ENCODE results near the gene RASSF7.

GRCh38 chr11:555780-556661 lies 4.7 kb upstream of the RASSF7 start:
- TF ChIP-seq ELF4 (IDR thresholded peaks at IDR 0.05) = no peak
- TF ChIP-seq ZNF384 (IDR thresholded peaks at IDR 0.05) = no peak
- no peak for TF ChIP-seq SUZ12 (IDR thresholded peaks at IDR 0.05)
- TF ChIP-seq SP1 (IDR thresholded peaks at IDR 0.05) = no peak

All from HEK293T (cell line).